ENCODE results near the gene KIT.

GRCh38 chr4:54660591-54660990 lies 2.8 kb downstream of the KIT start:
- TF ChIP-seq CTCF (IDR thresholded peaks at IDR 0.05; ENCODE audit: insufficient read depth, low read length) (no peak), SPI1 (IDR thresholded peaks at IDR 0.05; ENCODE audit: borderline replicate concordance, low read depth) (no peak), GABPA (IDR thresholded peaks at IDR 0.05; ENCODE audit: low read depth) (no peak)

All from HL-60 (cell line).